KMS-11 (cell line): Measurements from ENCODE around the gene ITSN1.

ENCODE experiments used
- H2AFZ ChIP-seq: fragments of 200-600 bp; sonication (generic); 2 replicates; pipeline ENCODE4 v1.6.1; 2016; ENCODE audit warnings: antibody characterized with exemption, mixed run types, low read depth
- H3K27ac ChIP-seq: fragments of 200-600 bp; sonication (generic); 2 replicates; pipeline ENCODE4 v1.6.1; 2016; ENCODE audit warnings: mild to moderate bottlenecking, mixed run types
- H3K27me3 ChIP-seq: fragments of 200-600 bp; sonication (generic); 2 replicates; pipeline ENCODE4 v1.6.1; 2017; ENCODE audit warnings: mild to moderate bottlenecking, low read depth, mixed run types, moderate library complexity; ENCODE audit not compliant: insufficient read depth
- H3K36me3 ChIP-seq: fragments of 200-600 bp; sonication (generic); 2 replicates; pipeline ENCODE4 v1.6.1; 2017; ENCODE audit warnings: mild to moderate bottlenecking, mixed run types; ENCODE audit not compliant: insufficient read depth
- H3K4me1 ChIP-seq: fragments of 200-600 bp; sonication (generic); 2 replicates; pipeline ENCODE4 v1.6.1; 2016; ENCODE audit warnings: mild to moderate bottlenecking, low read depth, mixed run types; ENCODE audit not compliant: poor library complexity, severe bottlenecking
- H3K4me2 ChIP-seq: fragments of 200-600 bp; sonication (generic); 2 replicates; pipeline ENCODE4 v1.7.0; 2016; ENCODE audit warnings: mild to moderate bottlenecking, mixed run types
- H3K4me3 ChIP-seq: fragments of 200-600 bp; sonication (generic); IDR thresholded peaks from 2 replicates; pipeline ENCODE4 v1.6.1; 2017; ENCODE audit warnings: low read depth, low read length, mixed read lengths; ENCODE audit not compliant: insufficient read depth
- H3K79me2 ChIP-seq: fragments of 200-600 bp; sonication (generic); 2 replicates; pipeline ENCODE4 v1.6.1; 2016; ENCODE audit warnings: low read depth, mixed run types; ENCODE audit not compliant: insufficient read depth
- H3K9ac ChIP-seq: fragments of 200-600 bp; sonication (generic); 2 replicates; pipeline ENCODE4 v1.6.1; 2016; ENCODE audit warnings: mild to moderate bottlenecking, mixed run types
- H4K20me1 ChIP-seq: fragments of 200-600 bp; sonication (generic); 2 replicates; pipeline ENCODE4 v1.6.1; 2016; ENCODE audit warnings: mild to moderate bottlenecking, mixed run types; ENCODE audit not compliant: insufficient read depth
- CTCF ChIP-seq: fragments of 200-600 bp; sonication (generic); conservative IDR thresholded peaks from 2 replicates; pipeline ENCODE4 v1.6.1; 2017; ENCODE audit warnings: low read depth, mild to moderate bottlenecking, antibody characterized with exemption, low read length, moderate library complexity, mixed read lengths

The ITSN1 gene

DNA sequence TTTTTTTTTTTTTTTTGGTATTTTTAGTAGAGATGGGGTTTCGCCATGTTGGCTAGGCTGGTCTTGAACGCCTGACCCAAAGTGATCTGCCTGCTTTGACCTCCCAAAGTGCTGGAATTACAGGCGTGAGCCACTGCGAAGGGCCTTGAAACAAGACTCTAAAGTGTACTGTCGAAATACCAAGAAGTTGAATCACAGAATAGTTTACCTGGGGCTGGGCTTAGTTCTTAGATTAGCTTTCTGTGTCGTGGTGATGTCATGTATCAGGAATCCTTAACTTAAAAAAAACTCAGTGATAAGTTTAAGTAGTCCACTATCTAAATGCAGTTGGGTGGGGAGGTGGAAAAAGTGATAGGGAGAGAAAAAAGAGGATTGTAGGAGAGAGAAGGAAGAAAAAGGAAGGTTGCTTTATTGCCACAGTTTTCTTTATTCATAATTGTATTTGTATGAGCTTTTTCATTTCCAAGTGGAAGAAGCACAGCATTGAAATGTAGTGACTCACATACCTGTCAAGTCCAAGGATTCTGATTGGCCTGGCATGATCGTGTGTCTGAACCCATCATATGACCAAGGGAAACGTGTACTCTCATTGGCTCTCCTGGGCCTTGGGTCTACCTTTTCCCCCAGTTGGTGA lies 13.4 kb downstream of the ITSN1 start:
- no peaks in the 10 kb centered on the region for H3K27me3 ChIP-seq
- H3K36me3 ChIP-seq, result no peaks in the 10 kb centered on the region
- H3K4me1 ChIP-seq, result no peaks in the 10 kb centered on the region
- H4K20me1 ChIP-seq, result no peaks in the 10 kb centered on the region
- no peak overlapping the region for H3K27ac ChIP-seq
- no peak overlapping the region for H2AFZ ChIP-seq
- H3K4me2 ChIP-seq, result no peak overlapping the region
- no peak overlapping the region for H3K9ac ChIP-seq
- no peak overlapping the region for H3K4me3 ChIP-seq
- no peaks in the 10 kb centered on the region; the same call in 1 of the 2 replicates for H3K79me2 ChIP-seq
- TF ChIP-seq CTCF, result no peak

DNA sequence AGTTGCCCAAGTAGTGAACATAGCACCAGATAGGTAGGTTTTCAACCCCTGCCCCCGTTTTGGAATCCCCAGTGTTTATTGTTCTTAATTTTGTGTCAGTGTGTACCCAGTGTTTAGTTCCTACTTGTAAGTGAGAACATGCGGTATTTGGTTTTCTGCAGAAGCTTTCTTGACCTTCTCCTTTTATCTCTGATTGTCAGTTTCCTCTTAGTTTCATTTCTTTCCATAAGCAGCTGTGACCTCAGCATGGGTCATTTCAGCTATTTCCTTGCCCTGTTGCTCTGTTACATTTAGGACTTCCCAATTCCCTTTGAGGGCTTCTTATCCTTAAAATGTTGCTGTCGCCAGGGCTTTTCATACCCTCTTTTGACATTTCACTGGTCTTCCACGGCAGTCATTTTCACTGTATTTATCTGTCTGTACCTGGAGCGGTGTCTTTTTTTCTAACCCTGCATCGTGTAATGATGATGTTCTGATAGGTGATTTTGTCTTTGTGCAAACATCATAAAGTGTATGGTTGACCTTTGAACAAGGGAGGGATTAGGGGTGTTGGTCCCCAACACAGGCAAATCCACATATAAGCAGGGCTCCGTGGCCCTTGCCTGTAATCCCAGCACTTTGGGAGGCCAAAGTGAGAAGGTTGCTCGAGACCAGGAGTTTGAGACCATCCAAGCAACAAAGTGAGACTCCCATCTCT lies 15.0 kb downstream of the ITSN1 start:
- TF ChIP-seq CTCF, result no peak
- Histone ChIP-seq H4K20me1 (no peaks in the 10 kb centered on the region), H3K27me3 (no peaks in the 10 kb centered on the region), H3K79me2 (no peaks in the 10 kb centered on the region; the same call in 1 of the 2 replicates), H3K27ac (no peak overlapping the region), H3K4me2 (no peak overlapping the region), H3K36me3 (no peaks in the 10 kb centered on the region), H3K4me1 (no peaks in the 10 kb centered on the region), H2AFZ (no peak overlapping the region), H3K9ac (no peak overlapping the region), H3K4me3 (no peak overlapping the region)

DNA sequence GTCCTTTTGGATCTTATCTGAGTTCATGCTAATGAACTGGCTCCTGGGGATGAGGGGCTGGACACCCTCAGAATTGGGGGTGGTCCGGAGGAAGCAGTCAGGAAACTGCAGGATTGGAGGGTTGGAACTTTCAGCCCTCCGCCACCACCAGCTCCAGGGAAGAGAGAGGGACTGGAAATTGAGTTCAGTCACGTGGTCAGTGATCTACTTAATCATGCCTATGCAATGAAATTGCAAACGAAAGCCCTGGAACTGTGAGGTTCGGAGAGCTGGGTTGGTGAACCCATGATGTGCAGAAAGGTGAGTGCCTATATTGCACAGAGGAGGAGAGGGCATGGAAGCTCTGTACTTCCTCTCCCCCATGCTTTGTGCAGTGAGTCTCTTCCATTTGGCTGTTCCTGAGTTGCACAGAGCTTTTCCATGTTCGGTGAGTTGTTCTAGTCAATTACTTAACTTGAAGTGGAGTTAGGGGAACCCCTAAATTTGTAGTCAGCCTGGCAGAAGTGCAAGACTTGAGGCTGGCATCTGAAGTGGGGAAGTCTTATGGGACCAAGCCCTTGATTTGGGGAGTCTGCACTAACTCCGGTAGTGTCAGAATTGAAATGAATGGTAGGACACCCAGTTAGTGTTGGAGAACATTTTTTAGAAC lies 16.7 kb downstream of the ITSN1 start:
- no peak for TF ChIP-seq CTCF
- no peaks in the 10 kb centered on the region for H4K20me1 ChIP-seq
- H3K27ac ChIP-seq, result no peak overlapping the region

DNA sequence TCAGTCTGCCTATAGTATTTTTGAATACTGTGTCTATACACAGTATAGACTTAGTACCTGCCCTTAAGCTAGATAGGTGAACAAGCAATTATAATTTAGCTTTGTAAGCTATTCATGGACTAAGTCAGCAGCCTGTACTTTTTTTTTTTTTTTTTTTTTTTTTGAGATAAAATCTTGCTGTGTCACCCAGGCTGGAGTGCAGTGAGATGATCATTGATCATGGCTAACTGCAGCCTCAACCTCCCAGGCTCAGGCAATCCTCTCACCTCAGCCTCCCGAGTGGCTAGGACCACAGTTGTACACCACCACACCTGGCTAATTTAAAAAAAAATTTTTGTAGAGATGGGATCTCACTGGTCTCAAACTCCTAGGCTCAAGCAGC lies 17.3 kb downstream of the ITSN1 start:
- Histone ChIP-seq H3K9ac (no peak overlapping the region), H3K4me3 (no peak overlapping the region), H3K27ac (no peak overlapping the region), H2AFZ (no peak overlapping the region), H3K27me3 (no peaks in the 10 kb centered on the region), H3K36me3 (no peaks in the 10 kb centered on the region), H4K20me1 (no peaks in the 10 kb centered on the region), H3K4me1 (no peaks in the 10 kb centered on the region), H3K79me2 (no peaks in the 10 kb centered on the region; the same call in 1 of the 2 replicates), H3K4me2 (no peak overlapping the region)
- no peak for TF ChIP-seq CTCF

More for the DNA sequence above, 16.7 kb downstream of the ITSN1 start:
- H2AFZ ChIP-seq, result no peak overlapping the region
- H3K4me3 ChIP-seq, result no peak overlapping the region
- no peaks in the 10 kb centered on the region for H3K27me3 ChIP-seq
- no peak overlapping the region for H3K4me2 ChIP-seq
- H3K36me3 ChIP-seq, result no peaks in the 10 kb centered on the region
- no peak overlapping the region for H3K9ac ChIP-seq
- H3K4me1 ChIP-seq, result no peaks in the 10 kb centered on the region
- no peaks in the 10 kb centered on the region; the same call in 1 of the 2 replicates for H3K79me2 ChIP-seq
